Esophagus muscularis mucosa (tissue), 4 donors: ENCODE measurements around the gene NDUFS7.

ENCODE experiments used
- EP300 ChIP-seq: sonication (generic); formaldehyde crosslinking; IDR thresholded peaks from one replicate; pipeline ENCODE4 v1.6.1; 2017; ENCODE audit warnings: antibody characterized with exemption
- POLR2A ChIP-seq: fragments of 450-650 bp; IDR thresholded peaks from one replicate; pipeline ENCODE4 v1.6.1; 2017; ENCODE audit warnings: antibody characterized with exemption, moderate library complexity, mild to moderate bottlenecking, low read depth
- POLR2AphosphoS5 ChIP-seq, 2 donors: sonication (generic); formaldehyde crosslinking; IDR thresholded peaks; one replicate each; pipeline ENCODE4 v1.6.1; 2017; ENCODE audit warnings: antibody characterized with exemption in 2 of 2
- TF ChIP-seq, protein P1 (sequence below), 3 experiments: fragments of 200-600 bp in 2 of 3; fragments of 450-650 bp in 1 of 3; sonication (generic) in 2 of 3; IDR thresholded peaks; one replicate each; pipeline ENCODE4 v1.5.1; 2017 to 2019; ENCODE audit warnings: antibody characterized with exemption in 3 of 3, mild to moderate bottlenecking in 2 of 3, moderate library complexity in 1 of 3

DNA sequence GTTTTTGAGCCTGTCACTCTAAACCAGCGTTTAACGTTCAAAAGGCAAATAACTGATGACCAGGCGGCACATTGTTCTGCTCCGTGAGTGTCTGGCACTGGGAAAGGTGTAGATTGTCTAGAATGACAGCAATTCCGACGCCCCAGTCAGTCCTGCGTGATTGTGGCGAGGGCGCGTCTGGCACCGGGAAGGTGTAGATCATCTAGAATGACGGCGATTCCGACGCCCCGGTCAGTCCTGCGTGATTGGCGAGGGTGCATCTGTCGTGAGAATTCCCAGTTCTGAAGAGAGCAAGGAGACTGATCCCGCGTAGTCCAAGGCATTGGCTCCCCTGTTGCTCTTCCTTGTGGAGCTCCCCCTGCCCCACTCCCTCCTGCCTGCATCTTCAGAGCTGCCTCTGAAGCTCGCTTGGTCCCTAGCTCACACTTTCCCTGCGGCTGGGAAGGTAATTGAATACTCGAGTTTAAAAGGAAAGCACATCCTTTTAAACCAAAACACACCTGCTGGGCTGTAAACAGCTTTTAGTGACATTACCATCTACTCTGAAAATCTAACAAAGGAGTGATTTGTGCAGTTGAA, 26.1 kb upstream of the NDUFS7 start:
- TF ChIP-seq POLR2AphosphoS5 (IDR thresholded peaks at IDR 0.05) (no peak), POLR2A (no peak), EP300 (no peak)
- TF ChIP-seq, protein P1, sequence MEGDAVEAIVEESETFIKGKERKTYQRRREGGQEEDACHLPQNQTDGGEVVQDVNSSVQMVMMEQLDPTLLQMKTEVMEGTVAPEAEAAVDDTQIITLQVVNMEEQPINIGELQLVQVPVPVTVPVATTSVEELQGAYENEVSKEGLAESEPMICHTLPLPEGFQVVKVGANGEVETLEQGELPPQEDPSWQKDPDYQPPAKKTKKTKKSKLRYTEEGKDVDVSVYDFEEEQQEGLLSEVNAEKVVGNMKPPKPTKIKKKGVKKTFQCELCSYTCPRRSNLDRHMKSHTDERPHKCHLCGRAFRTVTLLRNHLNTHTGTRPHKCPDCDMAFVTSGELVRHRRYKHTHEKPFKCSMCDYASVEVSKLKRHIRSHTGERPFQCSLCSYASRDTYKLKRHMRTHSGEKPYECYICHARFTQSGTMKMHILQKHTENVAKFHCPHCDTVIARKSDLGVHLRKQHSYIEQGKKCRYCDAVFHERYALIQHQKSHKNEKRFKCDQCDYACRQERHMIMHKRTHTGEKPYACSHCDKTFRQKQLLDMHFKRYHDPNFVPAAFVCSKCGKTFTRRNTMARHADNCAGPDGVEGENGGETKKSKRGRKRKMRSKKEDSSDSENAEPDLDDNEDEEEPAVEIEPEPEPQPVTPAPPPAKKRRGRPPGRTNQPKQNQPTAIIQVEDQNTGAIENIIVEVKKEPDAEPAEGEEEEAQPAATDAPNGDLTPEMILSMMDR (IDR thresholded peaks at IDR 0.05), result no peak
